ENCODE data around the gene STIM2.

Gene STIM2

DNA sequence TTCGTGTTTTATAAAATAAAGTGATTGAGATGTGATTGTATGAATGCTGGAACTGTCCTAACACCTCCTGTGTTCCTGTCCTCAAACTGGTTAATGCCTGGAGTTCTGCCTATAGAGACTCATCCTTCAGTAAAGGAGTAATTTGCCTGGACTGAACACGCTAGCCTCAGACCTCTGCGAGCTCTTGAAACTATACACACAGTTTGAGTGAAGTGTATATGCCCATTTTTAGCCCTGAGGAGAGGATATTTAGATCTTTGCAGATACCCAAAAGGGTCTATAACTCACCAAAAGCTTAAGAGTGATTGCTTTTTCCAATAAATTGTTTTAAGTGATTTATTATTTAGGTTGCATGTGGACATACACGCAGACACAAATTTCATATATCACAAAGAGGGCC lies 29.9 kb upstream of the STIM2 start:
- DNase-seq (ENCODE audit: extremely low spot score, insufficient read length, low read depth) (no peak), FAIRE-seq (no peak)

DNA sequence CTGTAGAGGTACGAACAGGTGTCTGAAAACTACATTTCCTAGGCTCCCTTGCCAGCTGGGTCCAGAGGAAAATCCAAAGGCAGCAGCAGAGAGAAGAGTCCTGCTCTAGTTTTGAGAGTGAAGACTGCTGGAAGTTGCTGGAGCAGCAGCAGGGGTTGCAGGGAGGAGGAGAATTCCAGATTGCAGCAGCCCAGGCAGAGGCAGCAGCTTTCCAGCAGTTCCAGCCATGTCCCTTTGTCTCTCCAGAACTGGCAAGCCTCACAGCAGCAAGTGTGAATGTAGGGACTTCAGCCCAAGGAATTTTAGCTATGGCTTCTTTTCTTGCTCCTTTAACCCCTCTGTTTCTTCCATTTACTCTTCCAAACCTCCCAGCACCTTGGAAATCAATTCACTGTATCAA lies 24.1 kb upstream of the STIM2 start:
- DNase-seq (ENCODE audit: extremely low spot score, insufficient read length, low read depth) = no peak
- FAIRE-seq = no peak

DNA sequence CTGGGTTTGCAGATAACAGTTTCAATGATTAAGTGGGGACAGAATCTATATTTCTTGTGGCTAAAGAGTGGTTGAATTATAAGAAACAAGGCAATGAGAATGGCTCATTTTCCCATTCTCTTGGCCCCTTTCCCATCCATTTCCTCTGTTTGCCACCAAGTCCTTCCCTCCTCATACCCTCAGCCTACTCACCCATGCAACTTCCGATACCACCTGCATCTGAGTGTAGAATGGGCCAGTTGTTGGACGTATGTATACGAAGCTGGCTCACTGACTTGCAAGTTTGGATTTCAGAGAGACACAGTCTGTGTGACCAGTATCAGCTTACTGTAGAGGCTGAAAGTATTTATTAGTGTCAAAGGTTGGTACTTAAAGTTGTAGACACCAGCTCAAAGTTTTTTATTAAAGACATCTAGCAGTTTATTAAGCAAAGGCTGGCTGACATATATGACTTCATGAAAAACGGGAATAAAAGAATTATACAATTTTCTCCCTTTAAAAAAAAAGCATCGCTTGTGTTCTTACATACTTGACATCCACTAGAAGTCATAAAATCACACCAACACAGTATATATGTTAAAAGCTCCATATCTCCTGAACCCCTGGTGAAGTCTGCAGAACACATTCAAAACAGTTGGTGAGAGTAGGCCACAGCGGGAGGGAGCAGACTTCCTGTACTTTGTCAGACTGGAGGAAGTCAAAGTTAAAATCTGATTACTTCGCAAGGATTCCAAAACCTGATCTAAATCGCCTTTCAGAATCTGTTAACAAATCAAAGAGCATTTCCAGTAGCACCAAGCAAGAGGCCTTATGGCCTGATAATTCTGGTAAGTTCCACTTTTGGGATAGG lies 22.4 kb upstream of the STIM2 start:
- FAIRE-seq (no peak), DNase-seq (ENCODE audit: extremely low spot score, insufficient read length, low read depth) (no peak)

DNA sequence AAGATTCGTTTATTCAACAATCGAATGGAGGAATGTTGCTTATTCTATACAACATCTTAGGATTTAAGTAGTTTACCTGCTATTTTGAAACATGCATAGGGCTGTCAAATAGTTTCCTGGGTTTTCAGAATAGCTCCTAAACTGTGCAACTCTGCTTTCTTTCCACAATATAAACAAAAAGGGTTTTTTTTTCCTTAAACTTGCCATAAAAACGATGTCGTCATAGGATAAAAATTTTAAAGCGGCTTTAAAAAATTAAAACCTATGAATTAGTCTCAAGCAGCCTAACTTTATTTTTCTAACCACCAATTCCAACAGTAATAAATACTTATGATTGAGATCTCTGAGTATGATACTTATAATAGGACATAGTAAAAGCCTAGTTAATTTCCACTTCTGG lies 21.6 kb upstream of the STIM2 start:
- FAIRE-seq (no peak), DNase-seq (ENCODE audit: extremely low spot score, insufficient read length, low read depth) (no peak)

DNA sequence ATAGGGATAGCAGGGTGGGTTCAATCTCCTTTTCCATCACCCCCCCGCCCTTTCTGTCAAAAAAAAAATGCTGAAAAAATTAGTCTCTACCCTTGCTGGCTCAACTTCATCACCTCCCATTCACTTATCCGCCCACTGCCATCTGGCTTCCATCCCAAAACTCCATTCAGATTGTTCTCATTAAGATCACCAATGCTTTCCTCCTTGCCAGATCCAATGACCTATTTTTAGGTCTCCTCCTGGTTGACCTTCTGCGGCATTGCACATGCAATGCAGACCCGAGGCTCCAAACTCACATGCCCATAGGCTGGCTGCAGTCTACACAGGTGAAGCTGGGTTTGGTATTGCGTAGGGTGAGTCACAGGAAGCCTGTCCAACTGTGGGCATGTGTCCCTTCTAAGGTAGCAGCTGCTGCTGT lies 21.1 kb upstream of the STIM2 start:
- FAIRE-seq (no peak), DNase-seq (ENCODE audit: extremely low spot score, insufficient read length, low read depth) (no peak)

DNA sequence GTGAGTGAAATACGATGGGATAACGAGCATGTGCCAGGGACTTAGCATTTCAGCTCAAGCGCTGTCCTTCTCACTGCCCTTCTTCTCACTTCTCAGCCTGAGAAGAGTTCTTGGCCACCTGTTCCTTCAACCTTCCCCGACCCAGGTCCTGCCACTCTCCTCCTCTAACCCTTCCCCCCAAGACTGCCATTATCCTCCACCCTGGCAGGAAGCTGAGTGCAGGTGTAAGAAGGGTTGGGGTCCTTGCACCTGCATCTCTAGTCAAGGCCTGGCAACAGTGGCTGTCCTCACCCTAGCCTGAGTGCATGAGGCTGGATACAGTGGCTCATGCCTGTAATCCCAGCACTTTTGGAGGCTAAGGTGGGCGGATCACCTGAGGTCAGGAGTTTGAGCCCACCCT lies 19.9 kb upstream of the STIM2 start:
- DNase-seq (ENCODE audit: extremely low spot score, insufficient read length, low read depth) = no peak
- FAIRE-seq = no peak

DNA sequence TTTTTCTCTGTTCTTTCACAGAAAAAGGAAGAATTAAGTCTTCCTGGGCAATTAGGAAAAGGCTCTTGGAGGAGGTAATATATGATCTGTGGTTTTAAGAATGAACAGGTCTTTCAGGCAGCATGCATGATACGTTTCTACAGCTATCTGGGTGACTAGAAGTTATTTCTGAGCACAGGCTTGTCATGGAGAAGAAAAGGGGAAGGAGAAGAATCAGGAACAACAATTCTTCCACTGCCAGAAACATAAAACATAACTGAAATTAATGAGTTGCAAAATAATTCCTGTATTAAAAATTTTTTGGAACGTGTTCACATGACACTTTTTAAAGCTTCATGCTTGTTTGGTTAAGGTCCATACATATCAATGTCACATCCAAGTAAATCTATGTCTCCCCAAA lies 17.7 kb upstream of the STIM2 start:
- DNase-seq (ENCODE audit: extremely low spot score, insufficient read length, low read depth) = no peak
- no peak for FAIRE-seq

DNA sequence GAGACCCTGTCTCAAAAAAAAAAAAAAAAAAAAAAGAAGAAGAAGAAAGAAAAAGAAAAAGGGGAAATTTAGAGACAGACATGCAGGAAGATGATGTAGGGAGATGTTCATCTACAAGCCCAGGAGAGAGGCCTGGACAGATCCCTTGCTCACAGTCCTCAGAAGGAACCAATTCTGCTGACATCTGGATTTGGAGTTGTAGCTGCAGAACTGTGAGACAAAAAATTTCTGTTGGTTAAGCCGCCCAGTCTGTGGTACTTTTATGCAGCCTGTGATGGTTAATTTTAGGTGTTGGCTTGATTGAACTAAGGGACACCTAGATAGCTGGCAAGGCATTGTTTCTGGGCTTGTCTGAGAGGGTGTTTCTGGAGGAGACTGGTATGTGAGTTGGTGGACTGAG lies 10.1 kb upstream of the STIM2 start:
- no peak for FAIRE-seq
- no peak for DNase-seq (ENCODE audit: extremely low spot score, insufficient read length, low read depth)

DNA sequence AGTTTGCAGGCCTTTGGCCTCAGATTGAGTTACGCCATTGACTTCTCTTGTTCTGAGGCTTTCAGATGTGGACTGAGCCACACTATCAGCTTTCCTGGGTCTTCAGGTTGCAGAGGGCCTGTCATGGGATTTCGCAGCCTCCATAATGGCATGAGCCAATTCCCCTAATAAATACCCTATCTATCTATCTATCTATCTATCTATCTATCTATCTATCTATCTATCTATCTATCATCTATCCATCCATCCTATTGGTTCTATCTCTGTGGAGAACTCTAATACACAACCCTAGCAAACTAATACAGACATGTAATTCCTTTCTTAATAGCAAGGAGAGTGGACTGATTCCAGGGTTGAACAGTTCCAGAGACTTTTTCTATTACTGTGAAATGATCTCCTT lies 9.5 kb upstream of the STIM2 start:
- no peak for FAIRE-seq
- no peak for DNase-seq (ENCODE audit: extremely low spot score, insufficient read length, low read depth)

DNA sequence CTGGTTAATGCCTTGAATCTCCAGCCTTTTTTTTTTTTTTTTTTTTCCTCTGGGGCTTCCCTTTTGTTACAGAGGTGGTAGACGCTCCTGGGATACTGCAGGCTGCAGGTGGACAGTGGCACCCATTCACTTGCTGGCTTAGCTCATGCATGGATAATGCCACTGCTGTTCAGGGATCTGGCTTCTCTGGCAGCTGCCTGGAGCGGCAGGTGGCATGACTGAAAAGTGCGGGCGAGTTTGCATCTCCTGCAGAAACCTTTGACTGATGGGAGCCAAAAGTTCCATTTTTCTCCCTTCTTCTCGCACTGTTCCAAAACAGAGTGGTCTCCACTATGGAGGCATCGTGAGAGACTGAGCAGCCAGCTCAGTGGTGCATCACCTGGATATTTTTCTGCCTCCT lies 5.9 kb upstream of the STIM2 start:
- FAIRE-seq = no peak
- DNase-seq (ENCODE audit: extremely low spot score, insufficient read length, low read depth) = no peak

DNA sequence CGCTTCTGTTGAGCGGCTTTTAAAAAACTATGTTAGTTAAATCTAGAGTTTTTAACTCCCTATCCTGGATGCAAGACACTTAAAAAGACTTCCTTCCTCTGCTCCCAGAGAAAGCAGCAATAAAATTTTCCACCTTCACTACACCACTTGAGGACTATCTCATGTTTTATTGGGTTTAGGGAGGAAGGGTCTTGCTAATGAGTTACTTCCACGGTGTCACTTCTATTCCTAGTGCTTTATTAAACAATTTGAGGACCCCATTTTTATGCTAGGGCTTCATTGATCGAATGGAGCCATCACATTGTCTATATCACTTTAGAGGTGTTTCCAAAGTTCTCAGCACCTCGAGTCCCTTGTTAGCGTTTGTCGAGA lies 3.7 kb upstream of the STIM2 start:
- no peak for DNase-seq (ENCODE audit: extremely low spot score, insufficient read length, low read depth)
- FAIRE-seq = no peak

DNA sequence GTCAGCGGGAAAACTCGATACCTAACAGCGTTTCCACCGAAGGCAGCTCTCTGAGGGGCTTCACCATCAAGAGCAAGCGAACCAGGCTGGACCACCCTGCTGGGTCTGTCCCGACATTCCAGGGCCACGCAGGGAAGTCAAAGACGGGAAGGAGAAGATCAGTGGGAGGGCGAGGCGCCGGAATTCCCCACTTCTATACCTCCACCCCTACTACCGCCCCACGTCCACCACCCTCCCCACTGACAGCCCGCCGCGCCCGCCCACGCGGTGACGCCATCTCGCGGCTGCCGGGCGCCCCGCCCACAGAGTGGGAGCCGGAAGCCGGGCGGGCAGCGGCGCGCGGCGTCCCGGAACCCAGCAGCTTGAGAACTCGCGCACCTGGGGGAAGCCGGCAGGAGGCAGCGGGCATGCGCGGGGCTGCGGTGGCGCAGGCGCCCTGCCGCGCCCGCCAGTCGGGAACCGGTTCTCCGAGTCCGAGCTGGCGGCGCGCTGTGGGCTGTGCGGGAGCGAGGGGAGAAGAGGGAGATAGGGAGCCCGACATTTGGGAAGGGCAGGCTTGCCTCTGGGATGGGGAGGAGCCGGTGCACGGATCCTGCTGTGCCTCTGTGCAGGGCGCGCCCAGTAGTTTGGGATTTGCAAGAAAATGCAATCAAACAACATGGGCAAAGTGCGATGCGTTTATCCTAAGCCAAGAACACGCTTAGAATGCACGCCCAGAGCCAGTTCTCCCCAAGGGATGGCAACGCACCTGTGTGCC lies 3.2 kb upstream of the STIM2 start:
- FAIRE-seq (peak; percentile 84), DNase-seq (ENCODE audit: extremely low spot score, insufficient read length, low read depth) (peak; percentile 78)

DNA sequence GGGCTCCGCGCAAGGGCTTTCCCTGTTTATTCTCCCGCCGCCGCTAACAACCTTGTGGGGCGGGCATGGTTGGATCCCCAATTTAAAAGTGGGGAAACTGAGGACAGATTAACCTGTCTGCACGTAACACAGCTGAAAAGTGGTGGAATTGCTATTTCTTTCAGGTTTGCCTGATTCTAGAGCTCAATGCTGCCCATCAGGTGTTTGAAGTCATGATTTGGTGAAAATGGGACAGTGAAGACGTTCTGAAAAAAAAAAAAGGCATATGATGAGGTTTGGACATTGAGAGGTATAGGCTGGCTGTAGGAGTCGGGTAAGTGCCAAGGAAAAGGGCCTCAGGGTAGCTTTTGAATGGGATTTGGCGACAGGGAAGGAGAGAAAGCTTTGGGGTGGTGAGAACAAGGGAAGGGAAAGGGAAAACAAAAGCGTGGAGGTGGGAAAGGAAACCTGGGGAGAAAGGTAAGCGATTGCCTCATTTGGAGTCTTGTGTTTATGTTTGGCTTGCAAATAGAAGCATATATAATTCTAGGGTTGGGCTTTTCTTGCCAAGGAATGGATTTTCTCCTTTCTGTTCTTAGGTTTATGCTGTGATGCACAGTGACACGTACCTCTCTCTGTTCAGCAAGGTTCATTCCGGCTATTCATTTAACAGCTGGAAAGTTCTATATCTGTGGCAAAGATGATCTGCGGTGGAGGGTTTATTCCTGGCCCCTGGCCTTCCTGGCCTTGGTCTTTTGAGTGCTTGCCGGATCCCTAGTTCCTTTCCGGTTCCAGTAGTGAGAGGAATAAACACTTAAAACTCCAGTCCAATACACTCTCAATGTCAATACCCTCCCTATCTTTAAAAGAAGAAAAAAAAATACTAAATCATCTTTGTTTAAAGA lies 2.4 kb upstream of the STIM2 start:
- FAIRE-seq (no peak), DNase-seq (ENCODE audit: extremely low spot score, insufficient read length, low read depth) (no peak)

DNA sequence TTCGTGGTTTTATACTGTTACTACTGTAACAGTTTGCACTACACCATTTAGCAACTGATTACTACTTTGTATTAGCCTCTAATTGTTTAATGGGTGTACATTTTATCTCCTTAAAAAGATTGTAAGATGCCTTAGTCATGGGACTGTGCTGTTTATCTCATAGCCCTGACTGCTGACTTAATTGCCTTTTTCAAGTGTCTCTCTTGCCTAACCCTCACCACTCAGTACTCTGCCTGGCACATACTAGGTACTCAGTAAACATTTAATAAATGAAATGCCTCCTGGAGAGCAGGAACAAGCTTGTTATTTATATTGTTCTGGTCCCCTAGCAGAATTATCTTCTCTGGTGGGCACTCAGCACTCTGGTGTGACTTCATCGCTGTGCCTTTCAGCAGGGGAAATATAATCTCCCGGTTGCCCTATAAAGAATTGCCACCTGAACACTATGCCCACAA lies 1.7 kb upstream of the STIM2 start:
- no peak for DNase-seq (ENCODE audit: extremely low spot score, insufficient read length, low read depth)
- FAIRE-seq = no peak

DNA sequence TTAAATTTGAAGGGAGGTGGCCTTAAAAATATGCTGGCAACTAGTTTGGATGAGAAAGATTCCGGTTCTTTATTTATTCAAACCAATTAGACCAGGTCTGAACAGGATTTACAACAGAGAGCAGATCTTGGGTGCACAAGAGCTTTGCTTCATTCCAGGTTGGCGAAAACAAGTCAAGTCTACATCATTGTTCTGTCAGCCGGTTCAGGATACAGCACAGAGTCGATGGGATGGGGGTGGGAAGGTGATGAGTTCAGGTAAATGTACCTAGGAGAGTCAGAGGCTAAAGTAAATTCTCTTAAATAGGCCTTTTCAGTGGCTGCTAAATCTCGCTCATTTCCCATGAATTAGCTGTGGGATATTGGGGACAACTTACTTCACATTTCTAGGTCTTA lies 882 bp upstream of the STIM2 start:
- DNase-seq (ENCODE audit: extremely low spot score, insufficient read length, low read depth) (no peak), FAIRE-seq (no peak)

DNA sequence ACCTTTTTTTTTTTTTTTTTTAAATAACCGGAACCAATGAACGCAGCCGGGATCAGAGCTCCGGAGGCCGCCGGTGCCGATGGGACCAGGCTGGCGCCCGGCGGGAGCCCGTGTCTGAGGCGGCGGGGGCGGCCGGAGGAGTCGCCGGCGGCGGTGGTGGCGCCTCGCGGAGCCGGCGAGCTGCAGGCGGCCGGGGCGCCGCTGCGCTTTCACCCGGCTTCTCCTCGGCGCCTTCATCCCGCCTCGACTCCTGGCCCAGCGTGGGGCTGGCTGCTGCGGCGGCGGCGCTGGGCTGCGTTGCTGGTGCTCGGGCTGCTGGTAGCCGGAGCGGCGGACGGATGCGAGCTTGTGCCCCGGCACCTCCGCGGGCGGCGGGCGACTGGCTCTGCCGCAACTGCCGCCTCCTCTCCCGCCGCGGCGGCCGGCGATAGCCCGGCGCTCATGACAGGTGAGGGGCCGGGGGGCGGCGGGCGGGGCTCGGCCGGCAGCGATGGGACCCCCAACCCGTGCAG lies 337 bp downstream of the STIM2 start:
- FAIRE-seq (no peak), DNase-seq (ENCODE audit: extremely low spot score, insufficient read length, low read depth) (no peak)

DNA sequence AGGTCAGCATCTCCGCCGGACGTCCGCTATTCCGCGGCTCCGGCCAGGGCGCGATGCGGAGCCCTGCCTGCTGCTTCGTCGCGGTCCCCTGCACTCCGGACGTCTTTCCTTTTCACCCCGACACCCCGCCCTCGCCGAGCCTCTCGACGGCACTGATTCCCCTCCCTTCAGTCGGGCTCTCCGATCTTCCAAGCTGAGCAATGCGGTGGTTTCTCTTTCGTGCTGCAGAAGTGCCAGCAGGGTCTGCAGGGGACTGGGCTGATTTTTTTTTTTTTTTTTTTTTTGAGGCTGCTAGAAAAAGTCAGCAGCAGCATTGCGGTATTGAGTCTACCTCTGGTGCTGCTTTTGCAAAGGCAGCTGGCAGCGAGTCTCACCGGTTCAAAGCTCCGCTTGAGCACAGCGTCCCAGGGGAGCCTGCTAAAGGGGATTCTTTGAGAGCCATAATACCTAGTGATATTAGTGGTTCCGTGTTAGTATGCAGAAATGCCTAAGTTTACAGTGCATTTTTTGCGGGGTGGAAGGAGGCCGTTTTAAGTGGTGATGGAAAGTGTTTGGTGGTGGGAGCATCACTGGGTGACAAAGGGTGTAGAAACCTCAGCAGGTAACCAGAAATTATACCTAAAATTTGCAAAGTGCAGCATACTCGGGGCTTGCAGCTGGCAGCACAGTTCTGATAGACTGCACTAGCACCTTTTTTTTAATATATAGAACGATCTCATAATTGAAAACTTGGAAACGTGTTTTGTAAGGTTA lies 969 bp downstream of the STIM2 start:
- FAIRE-seq (peak; percentile 78), DNase-seq (ENCODE audit: extremely low spot score, insufficient read length, low read depth) (no peak)

DNA sequence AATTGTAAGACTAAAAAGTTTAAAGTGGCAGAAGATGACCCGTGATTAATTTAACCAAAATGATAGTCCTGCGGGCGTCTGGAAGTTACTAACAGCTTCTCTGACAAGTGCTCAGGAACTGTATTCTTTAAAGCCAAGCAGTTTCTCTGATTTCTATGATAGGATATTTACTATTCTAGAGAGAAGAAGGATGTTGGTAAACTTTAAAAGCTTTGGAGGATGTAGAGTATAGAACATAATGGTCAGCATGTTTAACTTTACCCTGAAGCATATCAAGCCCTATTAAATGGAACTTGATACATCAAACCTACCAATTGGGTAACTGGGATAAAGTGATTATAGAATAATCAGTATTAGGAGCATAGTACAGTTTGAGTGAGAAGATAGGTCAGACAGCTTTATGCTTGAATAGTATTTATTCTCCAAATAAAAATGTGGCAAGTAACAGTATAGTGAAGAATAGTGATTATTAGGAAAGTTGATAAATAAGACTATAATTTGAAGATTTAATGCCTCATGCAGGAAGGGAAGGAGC lies 1.8 kb downstream of the STIM2 start:
- no peak for DNase-seq (ENCODE audit: extremely low spot score, insufficient read length, low read depth)
- no peak for FAIRE-seq

DNA sequence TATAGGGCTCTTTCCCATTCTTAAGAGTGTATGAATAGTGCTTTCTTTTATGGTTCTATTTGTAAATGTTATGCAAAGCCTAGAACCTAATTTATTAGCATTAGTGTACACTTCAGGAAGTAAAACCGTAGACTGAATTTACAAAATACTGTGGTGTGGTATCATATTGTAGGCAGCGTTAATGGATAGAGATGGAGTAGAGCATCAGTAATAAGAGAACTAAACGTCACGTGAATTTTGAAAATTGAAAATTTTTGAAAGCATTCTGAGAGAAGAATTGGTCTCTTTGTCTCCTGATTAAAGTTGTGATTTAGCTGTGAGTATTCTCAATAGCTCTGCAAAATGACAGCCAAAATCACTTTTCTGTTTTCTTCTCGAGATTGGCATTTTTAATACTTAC lies 2.9 kb downstream of the STIM2 start:
- FAIRE-seq = no peak

More for the DNA sequence above, 2.9 kb downstream of the STIM2 start:
- no peak for DNase-seq (ENCODE audit: extremely low spot score, insufficient read length, low read depth)

All from GM18507 (cell line).